Measurements from ENCODE around the gene IQSEC1. TPM values are rescaled to one million over a fixed set of nuclear protein-coding genes. Genes with fewer than 3 reads are reported as not detected.

The IQSEC1 gene
- total and polyA plus RNA-seq, 2 of the 8 experiments (the other 6 are each of a cell fraction or from before 2014, with no cell fraction given), result 6.8 to 28.8 TPM

GRCh38 chr3:13063225-13063624, 10.0 kb downstream of the IQSEC1 start:
- DNase-seq (ENCODE audit: low read depth in 1 of 2, low spot score in 2 of 2), result no peak
- H3K4me1 ChIP-seq (replicated peaks in 1 of 4; ENCODE audit: control insufficient read depth in 3 of 4, insufficient read depth in 4 of 4, low read length in 3 of 4), result no peaks in the 10 kb centered on the region; a peak in 2 of 7 replicates
- WGBS, 2 experiments (ENCODE audit: extremely low coverage in 1 of 2, insufficient coverage in 1 of 2, insufficient read length in 1 of 2, insufficient replicate concordance in 2 of 2, low coverage in 1 of 2, low lambda C conversion rate in 2 of 2, missing lambda C conversion rate in 1 of 2), result 83% methylated on average over 3 of the region's 3 CpGs; no CpG with 5 or more reads in 1 of the 2 experiments

More at GRCh38 chr3:13063225-13063624, 10.0 kb downstream of the IQSEC1 start:
- peaks cover 0 to 2% of the 10 kb centered on the region in 2 experiments for H4K20me1 ChIP-seq (replicated peaks in 1 of 2; ENCODE audit: control insufficient read depth in 1 of 2, insufficient read depth in 2 of 2, low read length in 2 of 2)
- H3K18ac ChIP-seq (ENCODE audit: extremely low read depth, low read length), result no peak overlapping the region
- no peak overlapping the region for H4K8ac ChIP-seq (ENCODE audit: extremely low read depth, insufficient read depth, low read length)
- H3K23me2 ChIP-seq (ENCODE audit: low read depth, low read length), result no peaks in the 10 kb centered on the region
- no peak overlapping the region for H3K14ac ChIP-seq (ENCODE audit: insufficient read length)
- H3K4ac ChIP-seq (replicated peaks; ENCODE audit: insufficient read length, low read depth, low read length), result no peak overlapping the region
- H2AK5ac ChIP-seq (ENCODE audit: low read depth, low read length), result no peak overlapping the region
- no peak overlapping the region for H2BK120ac ChIP-seq (replicated peaks; ENCODE audit: low read depth, low read length)
- H3K9ac ChIP-seq (replicated peaks in 1 of 4; ENCODE audit: extremely low read depth in 1 of 4, low read depth in 3 of 4, low read length in 3 of 4), result no peak overlapping the region
- TF ChIP-seq SIRT6 (IDR thresholded peaks at IDR 0.05; ENCODE audit: low read length) (no peak), RFX5 (IDR thresholded peaks at IDR 0.05; ENCODE audit: borderline replicate concordance, low read depth, low read length) (no peak), ASH2L (IDR thresholded peaks at IDR 0.05; ENCODE audit: low read length) (no peak), CTCF (IDR thresholded peaks at IDR 0.05; ENCODE audit: control extremely low read depth in 1 of 3, insufficient read depth in 1 of 3, low read depth in 1 of 3, low read length in 3 of 3) (no peak), USF2 (IDR thresholded peaks at IDR 0.05; ENCODE audit: low read length) (no peak), KDM4A (IDR thresholded peaks at IDR 0.05; ENCODE audit: low read depth, low read length, severe bottlenecking) (no peak), SP4 (IDR thresholded peaks at IDR 0.05; ENCODE audit: low read length) (no peak), RXRA (IDR thresholded peaks at IDR 0.05; ENCODE audit: insufficient read depth, low read depth, low read length) (no peak), ATF2 (IDR thresholded peaks at IDR 0.05; ENCODE audit: low read length) (no peak)
- H3K27me3 ChIP-seq (replicated peaks in 1 of 4; ENCODE audit: control insufficient read depth in 3 of 4, extremely low read depth in 1 of 4, insufficient read depth in 3 of 4, low read length in 3 of 4), result no peaks in the 10 kb centered on the region; a peak in 1 of 7 replicates
- H4K91ac ChIP-seq (replicated peaks; ENCODE audit: insufficient read length, low read length), result no peak overlapping the region
- no peak overlapping the region for H2AFZ ChIP-seq (ENCODE audit: low read length)
- no peak for FAIRE-seq
- ChIA-PET POLR2A (ENCODE audit: partially characterized antibody) (interaction anchor here (0.8 kb wide), 1 partner anchor 553 kb away, joined by 3 read pairs; no protein-coding TSS in a partner anchor), CTCF (ENCODE audit: partially characterized antibody) (interaction anchor here (0.8 to 2.3 kb wide), 5 partner anchors 18 to 300 kb away, joined by 3 to 8 read pairs (median 3); no protein-coding TSS in a partner anchor)
- no peak overlapping the region for H3K23ac ChIP-seq (ENCODE audit: insufficient read length)
- H3K79me2 ChIP-seq (ENCODE audit: control insufficient read depth in 1 of 2, insufficient read depth in 2 of 2, low read length in 2 of 2), result no peaks in the 10 kb centered on the region
- H2BK12ac ChIP-seq (ENCODE audit: low read depth, low read length), result no peak overlapping the region
- H3K4me2 ChIP-seq (ENCODE audit: insufficient read depth in 1 of 2, low read depth in 2 of 2, low read length in 2 of 2), result no peak overlapping the region
- H3K36me3 ChIP-seq (ENCODE audit: control insufficient read depth in 2 of 4, insufficient read depth in 4 of 4, low read length in 3 of 4), result no peaks in the 10 kb centered on the region
- H3K27ac ChIP-seq (ENCODE audit: low read depth, low read length), result no peak overlapping the region
- no peak overlapping the region for H2BK20ac ChIP-seq (ENCODE audit: low read length)
- H3K9me3 ChIP-seq (ENCODE audit: insufficient read depth in 2 of 2, low read depth in 1 of 2, low read length in 1 of 2), result no peaks in the 10 kb centered on the region
- H3K56ac ChIP-seq (replicated peaks; ENCODE audit: insufficient read length, low read depth, low read length), result no peak overlapping the region
- H2BK5ac ChIP-seq (ENCODE audit: low read depth, low read length), result no peak overlapping the region
- no peak overlapping the region for H4K5ac ChIP-seq (ENCODE audit: insufficient read length, low read depth, low read length)
- H3K79me1 ChIP-seq (ENCODE audit: low read depth, low read length), result no peaks in the 10 kb centered on the region; the same call in 1 of the 2 replicates
- H2BK15ac ChIP-seq (ENCODE audit: low read length), result no peak overlapping the region
- H3K4me3 ChIP-seq (ENCODE audit: extremely low read depth in 1 of 4, insufficient read depth in 2 of 4, low read depth in 3 of 4, low read length in 4 of 4), result no peak overlapping the region
